Right lobe of liver (tissue), 6 donors: ENCODE data around the gene MAVS. TPM values are rescaled to one million over a fixed set of nuclear protein-coding genes. Genes with fewer than 3 reads are reported as not detected.
"Not testable (repeated sequence)": the region's sequence is repeated elsewhere in the genome, so short reads cannot be mapped to it uniquely, and the experiment has no call there.

Experiments
- ATAC-seq, 4 donors: fragments of 200-7000 bp; cut with Tn5 transposase; one replicate each; pipeline ENCODE4 v1.9.1; 2020; ENCODE audit warnings: mild to moderate bottlenecking in 4 of 4, moderate library complexity in 4 of 4
- DNase-seq, 3 donors: peaks; one replicate each; pipeline ENCODE4 v3.0.0-alpha.2; 2020
- H3K27ac ChIP-seq, 3 donors: fragments of 200-600 bp; one replicate each; pipeline ENCODE4 v1.8.0; 2022
- H3K27me3 ChIP-seq, 2 donors: fragments of 200-600 bp; one replicate each; pipeline ENCODE4 v1.8.0; 2022
- H3K36me3 ChIP-seq, 4 donors: fragments of 200-600 bp; sonication (generic) in 1 of 4; one replicate each; pipeline versions ENCODE4 v1.5.1 to v1.8.0; 2017 to 2022; ENCODE audit warnings: control low read depth in 1 of 4
- H3K4me1 ChIP-seq, 4 donors: fragments of 200-600 bp; sonication (generic) in 1 of 4; one replicate each; pipeline versions ENCODE4 v1.5.1 to v1.8.0; 2017 to 2022; ENCODE audit warnings: control low read depth in 1 of 4
- H3K4me3 ChIP-seq, 3 donors: fragments of 200-600 bp; one replicate each; pipeline ENCODE4 v1.8.0; 2022
- H3K9me3 ChIP-seq, 4 donors: fragments of 200-600 bp; sonication (generic) in 1 of 4; one replicate each; pipeline versions ENCODE4 v1.5.1 to v1.8.0; 2017 to 2022; ENCODE audit warnings: control low read depth in 1 of 4
- POLR2A ChIP-seq: fragments of 450-650 bp; IDR thresholded peaks from one replicate; pipeline ENCODE4 v1.6.1; 2017; ENCODE audit warnings: antibody characterized with exemption, mild to moderate bottlenecking
- WGBS: methylation state at CpG from one replicate; pipeline ENCODE4 v1.1.6; 2018; ENCODE audit warnings: low coverage, low lambda C conversion rate; ENCODE audit not compliant: insufficient coverage; ENCODE audit errors: missing lambda C conversion rate; 5-methylcytosine and 5-hydroxymethylcytosine counted together
- intact Hi-C, 2 donors: fragments of 100-400 bp; cut with DNase I; formaldehyde crosslinking; loops; one replicate each; pipeline versions ENCODE4 v1.11.2 to v1.14.1; 2022
- total RNA-seq, 6 experiments: library from RNA; depleted of rRNA in 2 of 6; stranded (reverse); fragments of >200 nt in 2 of 6; fragmentation: NEBNext Ultra II Directional in 3 of 6; extraction: Animal tissue kit (Norgen Biotek cat#: 25700) in 3 of 6; gene quantifications; one replicate each; pipeline versions ENCODE4 v1.1.0 to v1.2.4, GENCODE V29; 2016 to 2023
- TF ChIP-seq, protein P1 (sequence below), 4 donors: fragments of 200-600 bp in 3 of 4; fragments of 450-650 bp in 1 of 4; IDR thresholded peaks; one replicate each; pipeline versions ENCODE4 v1.5.1 to v1.8.0; 2016 to 2022; ENCODE audit warnings: antibody characterized with exemption in 4 of 4, mild to moderate bottlenecking in 2 of 4
- donor health status: DM: no; HTN: yes; CAD: no.
- donor health status: DM: no; HTN: no; CAD: no.
- donor health status: DM: no; HTN: no; CAD: no.
- donor health status: DM: no; HTN: yes; CAD: no.
- donor health status: DM: no; HTN: yes; CAD: no.

Gene MAVS
- total RNA-seq, 6 experiments from 2014 or later, result 10.1 to 20.4 (median 17.0) TPM

DNA sequence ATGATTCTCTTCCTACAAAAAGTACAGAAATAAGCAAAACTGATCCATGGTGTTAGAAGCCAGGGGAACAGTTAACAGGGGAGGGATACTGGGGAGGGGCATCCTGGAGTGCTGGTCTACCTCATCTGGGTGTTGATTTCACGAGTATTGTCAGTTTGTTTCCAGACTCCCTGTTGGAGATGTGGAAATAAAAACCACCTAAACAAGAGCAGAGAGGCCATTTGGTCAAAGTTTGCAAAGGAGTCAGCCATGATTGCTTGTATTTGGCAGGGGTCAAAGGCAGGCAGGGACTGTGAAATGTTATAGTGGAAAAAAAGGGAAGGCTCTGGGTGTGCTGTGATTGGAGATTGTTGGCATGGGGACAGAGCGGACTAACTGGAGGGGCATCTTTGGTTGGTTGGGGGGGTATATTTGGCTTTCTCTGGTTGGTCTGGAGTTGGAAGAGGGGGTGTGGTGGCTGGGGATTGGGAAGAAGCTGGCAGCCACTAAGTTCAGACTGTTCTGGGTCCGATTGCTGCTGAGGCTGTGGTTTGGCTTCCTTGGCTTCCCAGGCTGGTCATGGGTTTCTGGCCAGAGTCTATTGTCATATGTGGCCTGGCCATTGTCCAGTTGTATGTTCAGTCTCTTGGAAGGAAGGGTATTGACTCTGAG is 27.7 kb downstream of the MAVS start:
- Histone ChIP-seq H3K4me1 (no peaks in the 10 kb centered on the region), H3K36me3 (peaks cover 0 to 14% (median 4%) of the 10 kb centered on the region in 4 donors), H3K27me3 (no peaks in the 10 kb centered on the region), H3K27ac (no peak overlapping the region), H3K9me3 (no peaks in the 10 kb centered on the region), H3K4me3 (no peak overlapping the region)
- no peak for DNase-seq
- WGBS, result 69% methylated on average over 2 of the region's 3 CpGs
- ATAC-seq, result no peak
- intact Hi-C loops, result no loop called here
- TF ChIP-seq, protein P1, sequence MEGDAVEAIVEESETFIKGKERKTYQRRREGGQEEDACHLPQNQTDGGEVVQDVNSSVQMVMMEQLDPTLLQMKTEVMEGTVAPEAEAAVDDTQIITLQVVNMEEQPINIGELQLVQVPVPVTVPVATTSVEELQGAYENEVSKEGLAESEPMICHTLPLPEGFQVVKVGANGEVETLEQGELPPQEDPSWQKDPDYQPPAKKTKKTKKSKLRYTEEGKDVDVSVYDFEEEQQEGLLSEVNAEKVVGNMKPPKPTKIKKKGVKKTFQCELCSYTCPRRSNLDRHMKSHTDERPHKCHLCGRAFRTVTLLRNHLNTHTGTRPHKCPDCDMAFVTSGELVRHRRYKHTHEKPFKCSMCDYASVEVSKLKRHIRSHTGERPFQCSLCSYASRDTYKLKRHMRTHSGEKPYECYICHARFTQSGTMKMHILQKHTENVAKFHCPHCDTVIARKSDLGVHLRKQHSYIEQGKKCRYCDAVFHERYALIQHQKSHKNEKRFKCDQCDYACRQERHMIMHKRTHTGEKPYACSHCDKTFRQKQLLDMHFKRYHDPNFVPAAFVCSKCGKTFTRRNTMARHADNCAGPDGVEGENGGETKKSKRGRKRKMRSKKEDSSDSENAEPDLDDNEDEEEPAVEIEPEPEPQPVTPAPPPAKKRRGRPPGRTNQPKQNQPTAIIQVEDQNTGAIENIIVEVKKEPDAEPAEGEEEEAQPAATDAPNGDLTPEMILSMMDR (IDR thresholded peaks at IDR 0.05), result no peak

DNA sequence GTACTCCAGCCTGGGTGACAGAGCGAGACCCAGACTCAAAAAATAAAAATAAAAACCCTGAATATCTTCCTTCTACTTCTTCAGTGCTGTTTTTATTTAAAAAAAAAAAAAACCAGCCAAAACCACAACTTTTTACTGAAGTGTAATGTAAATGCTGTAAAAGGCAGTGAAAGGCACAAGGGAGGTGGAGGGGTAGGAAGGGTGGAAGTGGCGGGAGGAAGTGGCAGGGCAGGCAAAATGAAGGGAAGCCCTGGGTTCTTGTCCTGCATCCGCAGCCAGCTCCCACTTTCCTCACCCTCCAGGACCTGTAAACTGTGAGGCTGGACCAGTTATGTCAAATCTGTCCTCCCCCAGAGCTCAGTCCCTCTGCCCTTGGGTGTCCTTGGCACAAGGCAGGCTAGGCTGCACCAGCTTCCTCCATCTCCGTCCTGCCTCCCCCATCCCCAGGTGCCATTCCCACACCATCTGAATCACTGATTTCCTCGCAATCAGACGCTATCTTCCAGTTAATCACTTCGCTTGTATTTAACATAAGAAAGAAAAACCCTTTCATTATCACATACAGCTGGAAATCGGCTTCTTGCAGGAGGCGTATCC is 28.8 kb downstream of the MAVS start:
- H3K4me1 ChIP-seq, result no peaks in the 10 kb centered on the region
- H3K9me3 ChIP-seq, result no peaks in the 10 kb centered on the region
- intact Hi-C loops, result no loop called here
- no peak for DNase-seq
- WGBS, result 75% methylated on average over 8 of the region's 9 CpGs
- no peak for TF ChIP-seq POLR2A
- TF ChIP-seq, protein P1 (IDR thresholded peaks at IDR 0.05), result no peak
- peak in 3 of 4 donors; percentile 27 to 43 (median 31) for ATAC-seq
- no peaks in the 10 kb centered on the region for H3K27me3 ChIP-seq
- no peak overlapping the region for H3K4me3 ChIP-seq
- peaks cover 0 to 14% (median 4%) of the 10 kb centered on the region in 4 donors for H3K36me3 ChIP-seq
- H3K27ac ChIP-seq, result no peak overlapping the region

DNA sequence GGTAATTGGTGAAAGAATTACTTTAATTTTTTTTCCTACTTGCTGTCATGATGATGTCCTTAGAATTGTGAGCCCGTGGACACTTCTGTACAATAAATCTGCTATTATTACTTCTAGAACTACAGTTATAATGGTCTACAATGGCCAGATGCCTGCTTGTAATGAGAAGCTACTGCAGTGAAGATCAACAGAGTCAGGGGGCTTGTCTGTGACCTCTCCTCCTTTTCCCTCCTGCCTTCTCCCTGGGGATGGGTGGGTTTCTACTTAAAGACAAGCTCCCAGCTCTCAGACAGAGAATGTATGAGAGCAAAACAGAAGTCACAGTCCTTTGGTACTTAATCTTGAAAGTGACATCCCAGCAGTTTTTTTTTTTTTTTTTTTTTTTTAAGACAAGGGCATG is 29.4 kb downstream of the MAVS start:
- H3K36me3 ChIP-seq, result peaks cover 0 to 14% (median 4%) of the 10 kb centered on the region in 4 donors
- no peak overlapping the region for H3K4me3 ChIP-seq
- H3K27me3 ChIP-seq, result no peaks in the 10 kb centered on the region
- no peaks in the 10 kb centered on the region for H3K9me3 ChIP-seq
- no peak overlapping the region for H3K27ac ChIP-seq
- ATAC-seq (no peak), DNase-seq (no peak)
- intact Hi-C loops, result no loop called here
- H3K4me1 ChIP-seq, result no peaks in the 10 kb centered on the region
- TF ChIP-seq, protein P1 (IDR thresholded peaks at IDR 0.05), result no peak
- no peak for TF ChIP-seq POLR2A
- 90% methylated on average over 1 of the region's 1 CpG for WGBS

DNA sequence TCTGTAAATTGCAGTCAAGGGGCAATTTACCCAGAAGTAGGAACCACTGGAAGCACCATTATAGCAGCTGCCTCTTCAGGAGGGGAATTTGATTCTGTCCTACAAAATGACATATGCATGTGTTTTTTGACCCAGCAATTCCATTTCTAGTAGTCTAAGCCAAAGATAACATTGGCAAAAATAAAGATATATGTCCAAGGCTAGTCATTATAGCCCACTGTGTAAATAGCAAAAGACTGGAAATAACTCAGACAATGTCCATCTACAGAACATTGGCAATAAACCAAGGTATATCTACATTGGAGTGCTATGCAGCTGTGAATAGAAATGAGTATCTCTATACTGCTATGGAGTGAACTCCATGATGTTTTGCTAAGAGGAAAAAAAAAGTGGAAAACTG is 30.0 kb downstream of the MAVS start:
- no peaks in the 10 kb centered on the region for H3K9me3 ChIP-seq
- ATAC-seq, result no peak
- H3K27me3 ChIP-seq, result no peaks in the 10 kb centered on the region
- no peak for TF ChIP-seq POLR2A
- TF ChIP-seq, protein P1 (IDR thresholded peaks at IDR 0.05), result no peak
- peaks cover 0 to 14% (median 4%) of the 10 kb centered on the region in 4 donors for H3K36me3 ChIP-seq
- no peak overlapping the region for H3K4me3 ChIP-seq
- intact Hi-C loops, result no loop called here
- no peak overlapping the region for H3K27ac ChIP-seq
- no peak for DNase-seq
- no peaks in the 10 kb centered on the region for H3K4me1 ChIP-seq

DNA sequence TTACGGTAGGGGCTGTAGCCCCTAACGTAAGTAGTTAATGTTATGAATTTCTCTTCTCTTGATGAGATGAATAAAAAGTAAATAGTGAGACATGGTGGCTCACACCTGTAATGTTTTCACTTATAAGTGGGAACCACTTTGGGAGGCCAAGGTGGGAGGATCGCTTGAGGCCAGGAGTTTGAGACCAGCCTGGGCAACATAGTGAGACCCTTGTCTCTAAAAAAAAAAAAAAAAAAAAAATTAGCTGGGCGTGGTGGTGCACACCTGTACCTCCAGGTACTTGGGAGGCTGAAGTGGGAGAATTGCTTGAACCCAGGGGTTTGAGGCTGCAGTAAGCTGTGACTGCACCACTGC is 32.3 kb downstream of the MAVS start:
- H3K36me3 ChIP-seq, H3K27ac ChIP-seq, H3K9me3 ChIP-seq, H3K4me1 ChIP-seq, ATAC-seq, intact Hi-C loops, H3K27me3 ChIP-seq, DNase-seq, H3K4me3 ChIP-seq: not testable (repeated sequence)
- WGBS, result 93% methylated on average over 4 of the region's 4 CpGs
